SJCRH30 (cell line): Measurements from ENCODE around the gene GCDH. TPM values are rescaled to one million over a fixed set of nuclear protein-coding genes. Genes with fewer than 3 reads are reported as not detected.
"Not testable (repeated sequence)": the region's sequence is repeated elsewhere in the genome, so short reads cannot be mapped to it uniquely, and the experiment has no call there.

ENCODE experiments used
- DNase-seq, 2 experiments: peaks; one replicate each; pipeline ENCODE4 v3.0.0-alpha.2; 2015 to 2020
- H3K27ac ChIP-seq: fragments of 250-450 bp; sonication (Bioruptor Pico); 2 replicates; pipeline ENCODE4 v1.5.1; 2020; ENCODE audit warnings: mild to moderate bottlenecking, moderate library complexity
- H3K27me3 ChIP-seq: fragments of 250-450 bp; sonication (Bioruptor Pico); 2 replicates; pipeline ENCODE4 v1.5.1; 2020; ENCODE audit warnings: mild to moderate bottlenecking, moderate library complexity
- H3K36me3 ChIP-seq: fragments of 250-450 bp; sonication (Bioruptor Pico); 2 replicates; pipeline ENCODE4 v1.5.1; 2020; ENCODE audit warnings: mild to moderate bottlenecking, moderate library complexity
- H3K4me1 ChIP-seq: fragments of 250-450 bp; sonication (Bioruptor Pico); 2 replicates; pipeline ENCODE4 v1.5.1; 2020; ENCODE audit warnings: mild to moderate bottlenecking, moderate library complexity
- H3K4me3 ChIP-seq: fragments of 250-450 bp; sonication (Bioruptor Pico); 2 replicates; pipeline ENCODE4 v1.5.1; 2020; ENCODE audit warnings: mild to moderate bottlenecking, moderate library complexity
- H3K9me3 ChIP-seq: fragments of 250-450 bp; sonication (Bioruptor Pico); replicated peaks from 2 replicates; pipeline ENCODE4 v1.5.1; 2020; ENCODE audit warnings: mild to moderate bottlenecking, moderate library complexity
- total RNA-seq: library from RNA; depleted of rRNA; stranded (reverse); fragments of >200 nt; shearing (Covaris generic); gene quantifications from 2 replicates; pipeline ENCODE4 v1.2.3, GENCODE V29; 2014

The GCDH gene
- total RNA-seq, 1 experiment from 2014 or later: 29.7 TPM

GRCh38 chr19:12913011-12913561 lies 22.1 kb downstream of the GCDH start:
- Histone ChIP-seq H3K9me3 (no peaks in the 10 kb centered on the region), H3K4me1 (peaks cover 17% of the 10 kb centered on the region; the same call in 1 of the 2 replicates), H3K27ac (peak overlapping the region; percentile 76), H3K27me3 (no peaks in the 10 kb centered on the region), H3K4me3 (peak overlapping the region; percentile 41), H3K36me3 (no peaks in the 10 kb centered on the region)
- peak; percentile 89 to 92 for DNase-seq

DNA sequence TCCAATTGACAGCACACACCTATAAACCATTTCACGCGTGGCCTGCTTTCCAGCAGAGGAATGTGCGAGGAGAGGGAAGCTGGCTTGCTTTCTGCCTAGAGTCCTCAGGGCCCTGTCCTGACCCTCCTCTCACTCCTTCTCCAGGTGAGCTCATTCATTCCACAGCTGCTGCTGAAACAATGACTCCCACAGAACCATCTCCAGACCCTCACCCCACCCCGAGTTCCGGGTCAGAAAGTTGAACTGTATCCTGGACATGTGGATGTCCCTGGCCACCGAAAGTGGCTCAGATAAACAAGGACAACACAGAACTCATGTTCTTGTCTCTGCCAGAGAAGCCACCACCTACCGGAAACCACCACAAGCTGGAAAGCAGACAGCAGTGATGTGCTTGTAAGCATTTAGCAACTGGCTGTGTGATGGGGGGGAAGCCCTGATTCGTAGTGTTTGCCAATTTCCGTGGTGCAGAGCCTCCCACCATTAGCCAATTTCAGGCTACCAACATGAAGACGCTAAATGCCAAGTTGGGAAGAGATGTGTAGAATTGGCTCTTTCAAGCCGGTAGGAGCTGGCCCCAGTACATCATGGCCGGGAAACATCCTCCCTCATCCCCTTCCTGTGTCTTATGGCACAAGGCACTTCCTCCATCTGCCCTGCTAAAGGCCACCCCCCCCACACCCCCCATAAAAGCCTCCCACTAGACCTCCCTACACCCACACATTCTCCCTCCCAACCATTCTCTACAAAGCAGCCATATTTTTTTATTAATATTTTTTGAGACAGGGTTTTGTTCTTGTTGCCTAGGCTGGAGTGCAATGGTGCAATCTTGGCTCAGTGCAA lies 23.1 kb downstream of the GCDH start:
- H3K27ac ChIP-seq: no peak overlapping the region; the same call in 1 of the 2 replicates
- peak in 1 of 2 experiments; percentile 49 for DNase-seq
- no peaks in the 10 kb centered on the region for H3K9me3 ChIP-seq
- H3K27me3 ChIP-seq: no peaks in the 10 kb centered on the region
- no peaks in the 10 kb centered on the region for H3K36me3 ChIP-seq
- H3K4me3 ChIP-seq: no peak overlapping the region
- peaks cover 17% of the 10 kb centered on the region; the same call in 1 of the 2 replicates for H3K4me1 ChIP-seq

DNA sequence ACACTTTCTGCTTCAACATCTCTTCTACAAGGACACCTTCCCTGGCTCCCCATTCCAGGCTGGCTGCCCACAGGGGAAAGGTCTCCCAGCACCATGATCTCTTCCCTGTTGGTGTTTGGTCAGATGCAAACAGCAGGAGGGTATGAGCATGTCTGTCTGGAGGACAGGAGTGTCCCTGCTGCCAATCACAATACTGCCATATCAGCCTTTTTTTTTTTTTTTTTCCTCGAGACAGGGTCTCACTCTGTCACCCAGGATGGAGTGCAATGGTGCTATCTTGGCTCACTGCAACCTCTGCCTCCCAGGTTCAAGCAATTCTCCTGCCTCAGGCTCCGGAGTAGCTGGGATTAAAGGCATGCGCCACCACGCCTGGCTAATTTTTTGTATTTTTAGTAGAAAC lies 24.9 kb downstream of the GCDH start:
- H3K27me3 ChIP-seq, DNase-seq, H3K9me3 ChIP-seq, H3K27ac ChIP-seq, H3K4me3 ChIP-seq, H3K36me3 ChIP-seq: not testable (repeated sequence)
- H3K4me1 ChIP-seq: peaks cover 17% of the 10 kb centered on the region; the same call in 1 of the 2 replicates

DNA sequence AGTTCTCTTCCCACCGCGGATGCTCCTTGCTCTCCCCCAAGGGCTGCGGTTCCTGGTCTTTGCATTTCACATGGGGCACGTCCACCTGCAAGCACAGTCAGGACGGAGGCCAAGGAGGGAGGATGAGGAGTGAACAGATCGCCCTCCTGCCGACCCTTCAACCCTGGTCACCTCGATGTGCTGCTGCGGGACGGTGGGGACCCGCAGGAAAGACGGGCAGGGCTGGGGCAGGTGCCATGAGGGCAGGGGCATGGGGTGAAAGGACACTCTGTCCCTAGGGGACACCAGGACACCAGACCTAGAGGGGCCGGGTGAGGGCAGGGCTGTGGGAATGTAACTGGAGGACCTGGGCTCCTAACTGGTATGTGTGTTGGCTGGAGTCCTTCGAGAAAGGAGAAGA lies 27.3 kb downstream of the GCDH start:
- Histone ChIP-seq H3K4me1 (peaks cover 10% of the 10 kb centered on the region; the same call in 1 of the 2 replicates), H3K4me3 (no peak overlapping the region), H3K36me3 (peaks cover 10% of the 10 kb centered on the region), H3K27ac (no peak overlapping the region), H3K27me3 (no peaks in the 10 kb centered on the region), H3K9me3 (no peaks in the 10 kb centered on the region)
- DNase-seq: no peak

DNA sequence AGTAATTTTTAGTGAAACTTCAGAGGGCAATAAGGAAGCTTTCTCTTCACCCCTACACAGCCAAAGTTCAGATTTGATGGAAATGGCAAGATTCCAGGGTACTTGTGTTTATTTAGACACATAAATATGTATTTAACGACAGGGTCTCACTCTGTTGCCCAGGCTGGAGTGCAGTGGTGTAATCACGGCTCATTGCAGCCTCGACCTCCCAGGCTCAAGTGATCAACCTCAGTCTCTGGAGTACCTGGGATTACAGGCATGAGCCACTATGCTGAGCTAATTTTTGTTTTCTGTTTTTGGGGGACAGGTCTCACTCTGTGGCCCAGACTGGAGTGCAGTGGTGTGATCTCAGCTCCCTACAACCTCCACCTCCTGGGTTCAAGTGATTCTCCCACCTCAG lies 30.1 kb downstream of the GCDH start:
- H3K4me1 ChIP-seq: no peaks in the 10 kb centered on the region
- no peaks in the 10 kb centered on the region for H3K27me3 ChIP-seq
- H3K36me3 ChIP-seq: peaks cover 38% of the 10 kb centered on the region
- H3K4me3 ChIP-seq: no peak overlapping the region
- no peak overlapping the region for H3K27ac ChIP-seq
- no peak for DNase-seq
- no peaks in the 10 kb centered on the region for H3K9me3 ChIP-seq

- DNase-seq: no peak
- H3K27me3 ChIP-seq: no peaks in the 10 kb centered on the region
- no peaks in the 10 kb centered on the region for H3K4me1 ChIP-seq
- H3K27ac ChIP-seq: no peak overlapping the region
- peaks cover 52% of the 10 kb centered on the region for H3K36me3 ChIP-seq
- H3K4me3 ChIP-seq: no peak overlapping the region
- no peaks in the 10 kb centered on the region for H3K9me3 ChIP-seq
These were observed 32.0 kb downstream of the GCDH start for GRCh38 chr19:12922959-12923358.

DNA sequence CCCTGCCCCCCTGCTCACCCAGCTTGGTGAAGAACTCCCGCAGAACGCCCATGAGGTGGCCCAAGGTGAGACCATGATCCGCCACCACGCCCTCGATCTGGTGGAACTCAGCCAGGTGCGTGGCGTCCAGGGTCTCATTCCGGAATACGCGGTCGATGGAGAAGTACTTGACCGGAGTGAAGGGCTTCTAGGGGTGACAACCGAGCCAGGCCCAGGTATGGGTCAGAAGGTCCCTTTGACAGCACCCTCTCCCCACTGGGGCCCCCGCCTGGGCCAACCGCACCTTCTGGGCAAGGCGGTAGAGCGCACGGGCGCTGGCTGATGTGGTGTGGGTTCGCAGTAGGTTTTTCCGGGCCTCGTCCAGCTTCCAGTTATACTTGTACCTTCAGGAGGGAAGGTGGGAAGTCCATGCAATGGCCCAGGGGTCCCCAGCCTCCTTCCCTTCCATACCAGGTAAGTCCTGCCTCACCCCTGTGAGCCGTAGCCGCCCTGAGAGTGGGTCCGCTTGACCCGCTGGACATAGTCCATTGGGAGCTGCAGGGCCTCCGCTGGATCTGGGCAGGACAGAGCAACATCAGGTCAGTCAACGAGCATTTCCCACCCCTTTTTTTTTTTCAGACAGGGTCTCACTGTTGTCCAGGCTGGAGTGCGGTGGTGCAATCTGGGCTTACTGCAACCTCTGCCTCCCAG lies 33.8 kb downstream of the GCDH start:
- Histone ChIP-seq H3K4me1 (no peaks in the 10 kb centered on the region), H3K4me3 (no peak overlapping the region), H3K27ac (no peak overlapping the region), H3K36me3 (peaks cover 68% of the 10 kb centered on the region), H3K9me3 (no peaks in the 10 kb centered on the region), H3K27me3 (no peaks in the 10 kb centered on the region)
- no peak for DNase-seq

GRCh38 chr19:12930002-12930645 lies 39.2 kb downstream of the GCDH start:
- Histone ChIP-seq H3K4me1 (peaks cover 8% of the 10 kb centered on the region; the same call in 1 of the 2 replicates), H3K27me3 (no peaks in the 10 kb centered on the region), H3K36me3 (peaks cover 52% of the 10 kb centered on the region), H3K27ac (no peak overlapping the region), H3K4me3 (no peak overlapping the region), H3K9me3 (no peaks in the 10 kb centered on the region)
- no peak for DNase-seq

GRCh38 chr19:12932392-12933286 lies 41.7 kb downstream of the GCDH start:
- no peaks in the 10 kb centered on the region for H3K27me3 ChIP-seq
- peak overlapping the region; percentile 53; the same call in 1 of the 2 replicates for H3K27ac ChIP-seq
- no peak for DNase-seq
- peaks cover 28% of the 10 kb centered on the region for H3K36me3 ChIP-seq
- H3K4me1 ChIP-seq: peaks cover 11% of the 10 kb centered on the region; the same call in 1 of the 2 replicates
- H3K9me3 ChIP-seq: no peaks in the 10 kb centered on the region
- peak overlapping the region; percentile 91 for H3K4me3 ChIP-seq

GRCh38 chr19:12933287-12934072 lies 42.5 kb downstream of the GCDH start, which contains the start of gene FARSA:
Gene FARSA (minus strand): TSS chr19:12933711. CDS start chr19:12933696, 15 bp downstream.
- Histone ChIP-seq H3K4me3 (peak within 1 kb of the TSS; percentile 91), H3K4me1 (peaks cover 11% of the 10 kb centered on the region; the same call in 1 of the 2 replicates), H3K36me3 (peaks cover 23% of the 10 kb centered on the region), H3K27ac (peak within 1 kb of the TSS; percentile 53), H3K27me3 (no peaks in the 10 kb centered on the region), H3K9me3 (no peaks in the 10 kb centered on the region)
- peak; percentile 94 to 97 for DNase-seq

DNA sequence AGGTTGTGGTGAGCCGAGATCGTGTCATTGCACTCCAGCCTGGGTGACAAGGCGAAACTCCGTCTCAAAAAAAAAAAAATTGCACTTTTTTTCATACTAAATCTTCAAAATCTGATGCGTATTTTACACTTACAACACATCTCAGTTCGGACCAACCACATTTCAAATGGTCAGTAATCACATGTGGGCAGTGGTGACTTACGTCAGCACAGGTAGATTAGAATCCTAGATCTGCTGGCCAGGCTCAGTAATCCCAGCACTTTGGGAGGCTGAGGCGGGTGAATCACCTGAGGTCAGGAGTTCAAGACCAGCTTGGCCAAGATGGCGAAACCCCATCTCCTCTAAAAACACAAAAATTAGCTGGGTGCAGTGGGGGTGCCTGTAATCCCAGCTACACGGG lies 44.1 kb downstream of the GCDH start:
- no peak for DNase-seq
- Histone ChIP-seq H3K4me3 (no peak overlapping the region), H3K4me1 (peaks cover 17% of the 10 kb centered on the region), H3K9me3 (no peaks in the 10 kb centered on the region), H3K36me3 (peaks cover 20% of the 10 kb centered on the region), H3K27ac (no peak overlapping the region), H3K27me3 (no peaks in the 10 kb centered on the region)

GRCh38 chr19:12936582-12936981 lies 45.6 kb downstream of the GCDH start:
- H3K27ac ChIP-seq: no peak overlapping the region
- no peak for DNase-seq
- peaks cover 26% of the 10 kb centered on the region for H3K36me3 ChIP-seq
- H3K4me3 ChIP-seq: no peak overlapping the region
- peaks cover 22% of the 10 kb centered on the region for H3K4me1 ChIP-seq
- H3K9me3 ChIP-seq: no peaks in the 10 kb centered on the region
- H3K27me3 ChIP-seq: no peaks in the 10 kb centered on the region
